ENCODE data around the gene GFOD1.
"Not testable (repeated sequence)": the region's sequence is repeated elsewhere in the genome, so short reads cannot be mapped to it uniquely, and the experiment has no call there.

GFOD1 gene

GRCh38 chr6:13402711-13403110 lies 84.7 kb downstream of the GFOD1 start:
- DNase-seq (ENCODE audit: low read depth): no peak

DNA sequence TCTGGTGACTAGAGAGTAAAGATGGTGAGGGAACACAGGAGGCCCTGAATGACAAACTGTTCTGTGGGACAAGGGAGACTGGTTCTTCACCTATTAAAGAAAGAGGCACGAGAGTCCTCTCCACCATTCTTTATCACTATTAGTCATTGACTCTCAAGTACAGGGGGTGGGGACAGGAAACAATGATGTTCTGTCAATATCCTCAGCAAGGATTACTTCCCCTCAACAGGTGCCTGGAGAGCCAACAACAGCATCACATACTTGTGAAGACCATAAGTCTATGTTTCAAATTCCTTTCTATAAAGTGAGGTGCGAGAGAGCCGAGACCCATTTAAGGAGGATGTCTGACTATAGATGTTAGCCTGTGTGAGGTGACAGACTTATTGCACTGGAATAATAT lies 86.6 kb downstream of the GFOD1 start:
- DNase-seq (ENCODE audit: low read depth): no peak

GRCh38 chr6:13398421-13398994 lies 88.9 kb downstream of the GFOD1 start:
- DNase-seq (ENCODE audit: low read depth): no peak

- no peak for DNase-seq (ENCODE audit: low read depth)
Observed at GRCh38 chr6:13398069-13398381, 89.4 kb downstream of the GFOD1 start.

- no peak for DNase-seq (ENCODE audit: low read depth)
Observed at GRCh38 chr6:13397359-13398068, 89.9 kb downstream of the GFOD1 start.

DNA sequence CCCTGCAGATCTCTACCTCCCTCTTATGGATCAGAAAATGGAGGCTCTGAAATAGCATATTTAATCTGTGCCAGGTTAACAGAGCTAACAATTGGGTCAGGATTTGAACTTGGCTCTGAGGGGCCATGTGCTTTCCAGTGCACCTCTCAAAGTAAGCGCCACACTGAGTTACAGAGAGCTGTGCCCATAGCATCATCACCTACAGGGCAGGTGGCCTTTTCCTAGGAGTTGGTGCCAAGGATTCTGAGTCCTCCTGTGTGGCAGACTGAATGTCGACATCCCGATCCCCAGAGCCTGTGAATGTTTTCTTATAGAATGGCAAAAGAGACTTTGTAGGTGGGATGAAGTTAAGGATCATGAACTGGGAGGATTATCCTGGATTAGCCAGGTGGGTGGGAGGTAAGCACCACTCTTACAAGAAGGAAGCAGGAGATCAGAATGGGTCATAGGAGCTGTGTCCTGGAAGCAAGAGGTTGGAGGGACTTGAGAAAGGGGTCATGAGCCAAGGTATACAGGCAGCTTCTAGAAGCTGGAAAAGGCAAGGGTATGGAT lies 91.1 kb downstream of the GFOD1 start:
- DNase-seq (ENCODE audit: low read depth): no peak

DNA sequence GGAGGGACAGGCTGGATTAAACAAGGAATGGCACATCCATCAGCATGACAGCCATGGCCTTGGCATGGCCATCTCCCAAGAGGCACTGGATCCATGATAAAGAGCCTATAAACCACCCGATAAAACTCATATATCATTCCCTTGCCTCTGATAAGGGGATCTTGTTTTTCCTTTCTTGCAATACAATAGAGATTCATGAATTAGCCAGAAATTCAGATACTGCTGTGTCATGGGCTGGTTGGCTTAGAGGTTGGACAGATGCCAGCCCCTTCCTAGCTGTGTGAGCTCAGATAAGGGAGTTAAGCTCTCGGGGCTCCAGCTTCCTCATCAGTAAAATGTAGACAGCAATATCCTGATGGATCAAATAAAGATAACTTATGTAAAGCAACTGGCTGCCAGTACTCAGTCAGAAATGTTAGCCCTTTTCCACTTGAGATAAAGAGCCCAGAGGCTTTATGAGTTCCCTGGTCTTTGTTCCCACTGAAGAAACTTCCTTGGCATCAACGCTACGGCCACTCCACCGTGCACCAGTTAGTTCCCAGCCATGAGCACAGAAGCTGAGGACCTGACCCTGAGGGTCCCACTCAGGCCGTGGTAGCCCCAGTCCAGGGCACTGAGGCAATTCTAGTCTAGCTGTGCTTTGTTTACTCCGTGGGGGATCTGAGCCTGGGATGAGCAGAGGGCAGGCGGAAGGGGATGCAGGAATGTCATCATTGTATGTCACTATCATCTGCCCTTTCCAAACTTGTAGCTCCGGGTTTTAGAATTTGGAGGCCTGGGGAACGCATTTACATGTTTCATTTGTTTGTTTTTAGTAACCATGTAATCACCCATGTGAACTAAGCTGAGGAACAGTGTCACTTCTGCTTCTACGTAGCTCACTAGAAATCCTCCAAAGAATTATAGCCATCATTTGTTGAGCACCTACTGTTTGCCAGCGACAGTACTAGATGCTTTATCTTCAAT lies 91.8 kb downstream of the GFOD1 start:
- DNase-seq (ENCODE audit: low read depth): no peak

DNA sequence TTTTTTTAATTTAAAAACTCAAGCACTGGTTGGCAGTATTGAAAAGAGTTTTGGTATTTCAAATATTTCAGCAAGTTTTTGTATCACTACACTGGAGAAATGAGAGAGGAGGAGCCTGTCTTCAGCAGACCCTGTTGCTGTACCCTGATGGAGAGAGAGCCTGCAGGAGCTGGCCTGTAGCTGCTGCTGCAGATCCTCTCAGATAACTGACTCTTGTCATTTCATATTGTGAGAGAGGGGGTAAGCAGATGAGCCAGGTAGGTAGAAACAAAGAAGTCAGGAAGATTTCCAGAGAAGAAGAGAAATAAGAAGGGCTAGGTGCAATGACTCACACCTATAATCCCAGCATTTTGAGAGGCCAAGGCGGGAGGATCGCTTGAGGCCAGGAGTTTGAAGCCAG lies 94.9 kb downstream of the GFOD1 start:
- no peak for DNase-seq (ENCODE audit: low read depth)

DNA sequence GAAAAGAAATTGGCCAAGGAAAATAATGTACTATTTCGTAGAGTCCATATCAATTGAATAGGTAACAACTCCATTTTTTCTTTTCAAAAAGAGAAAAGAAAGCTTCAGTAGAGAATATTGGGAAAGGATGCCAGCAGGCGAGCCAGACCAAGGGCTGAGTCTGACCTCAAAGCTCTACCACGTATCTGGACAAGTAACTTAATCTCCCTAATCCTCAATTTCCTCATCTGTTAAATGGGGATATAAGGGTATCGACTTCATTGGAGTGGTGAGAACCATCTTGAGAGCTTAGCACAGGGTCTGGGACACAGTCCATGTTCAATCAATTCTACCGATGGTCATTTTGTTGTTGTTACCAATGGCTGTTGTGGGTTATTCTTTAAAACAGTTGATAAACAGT lies 95.9 kb downstream of the GFOD1 start:
- DNase-seq (ENCODE audit: low read depth): no peak

DNA sequence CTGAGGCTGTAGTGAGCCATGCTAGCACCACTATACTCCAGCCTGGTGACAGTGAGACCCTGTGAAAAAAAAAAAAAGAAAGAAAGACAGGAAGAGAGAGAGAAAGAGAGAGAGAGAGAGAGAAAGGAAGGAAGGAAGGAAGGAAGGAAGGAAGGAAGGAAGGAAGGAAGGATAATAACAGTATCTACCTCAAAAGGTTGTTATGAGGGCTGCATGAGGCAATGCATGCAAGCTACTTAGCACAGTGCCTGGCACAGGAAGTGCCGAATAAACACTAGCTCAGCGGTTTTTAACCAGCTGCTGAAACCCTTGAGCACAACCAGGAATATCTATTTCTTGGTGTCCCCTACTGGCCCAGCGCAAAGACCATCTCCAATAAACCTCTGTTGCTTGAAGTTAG lies 96.7 kb downstream of the GFOD1 start:
- no peak for DNase-seq (ENCODE audit: low read depth)

DNA sequence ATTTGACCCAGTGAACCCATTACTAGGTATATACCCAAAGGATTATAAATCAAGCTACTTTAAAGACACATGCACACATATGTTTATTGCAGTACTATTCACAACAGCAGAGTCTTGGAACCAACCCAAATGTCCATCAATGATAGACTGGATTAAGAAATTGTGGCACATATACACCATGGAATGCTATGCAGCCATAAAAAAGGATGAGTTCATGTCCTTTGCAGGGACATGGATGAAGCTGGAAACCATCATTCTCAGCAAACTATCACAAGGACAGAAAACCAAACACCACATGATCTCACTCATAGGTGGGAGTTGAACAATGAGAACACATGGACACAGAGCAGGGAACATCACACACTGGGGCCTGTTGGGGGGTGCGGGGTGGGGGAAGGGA lies 98.2 kb downstream of the GFOD1 start:
- not testable (repeated sequence) for DNase-seq (ENCODE audit: low read depth)

- not testable (repeated sequence) for DNase-seq (ENCODE audit: low read depth)
Observed at GRCh38 chr6:13388769-13389168, 98.6 kb downstream of the GFOD1 start.

GRCh38 chr6:13384966-13385365 lies 102.4 kb downstream of the GFOD1 start:
- no peak for DNase-seq (ENCODE audit: low read depth)

DNA sequence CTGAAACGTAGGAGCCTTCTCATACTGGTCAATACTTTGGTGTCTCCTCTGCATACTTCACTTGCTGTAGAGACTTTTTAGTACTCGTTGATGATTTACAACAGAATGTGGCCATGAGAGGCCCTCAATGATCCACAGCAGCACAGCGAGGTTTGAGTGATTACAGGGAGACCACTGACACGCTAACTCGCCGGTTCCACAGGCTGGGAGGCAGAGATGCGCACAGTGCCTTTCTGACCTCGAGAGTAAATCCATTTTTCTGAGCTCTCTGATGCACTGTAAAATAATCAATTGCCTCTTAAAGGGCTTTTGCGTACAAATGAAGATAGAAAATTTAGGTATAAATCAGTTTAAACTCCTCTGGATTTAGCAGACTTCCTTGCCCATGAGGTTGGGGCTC lies 102.9 kb downstream of the GFOD1 start:
- no peak for DNase-seq (ENCODE audit: low read depth)

DNA sequence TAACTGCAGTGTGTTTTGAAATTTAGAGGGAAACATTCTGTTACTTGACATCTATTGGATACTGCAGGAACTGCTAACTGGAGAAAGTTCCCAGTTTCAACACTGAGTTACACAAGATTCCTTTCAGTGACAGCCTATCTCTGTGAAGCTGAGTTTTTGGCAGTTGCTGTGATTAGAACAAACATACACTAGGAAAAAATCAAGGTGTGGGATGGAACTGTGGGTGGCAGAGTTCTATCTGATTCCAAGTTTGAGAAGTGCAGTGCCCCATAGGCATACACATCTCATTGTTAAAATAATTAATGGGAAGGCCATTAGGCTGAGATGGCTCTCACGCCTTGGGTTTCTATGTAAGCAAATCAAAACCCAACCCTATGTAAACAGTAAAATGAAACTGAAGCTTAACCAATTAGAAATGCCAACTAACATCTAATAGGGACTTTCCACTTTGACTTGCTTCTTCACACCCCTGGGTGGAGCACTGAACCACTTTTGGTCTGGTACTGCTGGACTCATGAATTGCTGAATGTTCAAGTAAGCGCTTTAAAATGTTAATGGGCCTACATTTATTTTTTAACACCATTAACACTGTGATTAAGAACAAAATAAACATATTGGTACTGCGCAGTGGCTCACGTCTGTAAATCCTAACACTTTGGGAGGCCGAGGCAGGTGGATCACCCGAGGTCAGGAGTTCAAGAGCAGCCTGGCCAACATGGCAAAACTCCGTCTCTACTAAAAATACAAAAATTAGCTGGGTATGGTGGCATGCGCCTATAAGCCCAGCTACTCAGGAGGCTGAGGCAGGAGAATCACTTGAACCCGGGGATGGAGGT lies 103.9 kb downstream of the GFOD1 start:
- DNase-seq (ENCODE audit: low read depth): no peak

- no peak for DNase-seq (ENCODE audit: low read depth)
Observed at GRCh38 chr6:13380761-13381160, 106.6 kb downstream of the GFOD1 start.

DNA sequence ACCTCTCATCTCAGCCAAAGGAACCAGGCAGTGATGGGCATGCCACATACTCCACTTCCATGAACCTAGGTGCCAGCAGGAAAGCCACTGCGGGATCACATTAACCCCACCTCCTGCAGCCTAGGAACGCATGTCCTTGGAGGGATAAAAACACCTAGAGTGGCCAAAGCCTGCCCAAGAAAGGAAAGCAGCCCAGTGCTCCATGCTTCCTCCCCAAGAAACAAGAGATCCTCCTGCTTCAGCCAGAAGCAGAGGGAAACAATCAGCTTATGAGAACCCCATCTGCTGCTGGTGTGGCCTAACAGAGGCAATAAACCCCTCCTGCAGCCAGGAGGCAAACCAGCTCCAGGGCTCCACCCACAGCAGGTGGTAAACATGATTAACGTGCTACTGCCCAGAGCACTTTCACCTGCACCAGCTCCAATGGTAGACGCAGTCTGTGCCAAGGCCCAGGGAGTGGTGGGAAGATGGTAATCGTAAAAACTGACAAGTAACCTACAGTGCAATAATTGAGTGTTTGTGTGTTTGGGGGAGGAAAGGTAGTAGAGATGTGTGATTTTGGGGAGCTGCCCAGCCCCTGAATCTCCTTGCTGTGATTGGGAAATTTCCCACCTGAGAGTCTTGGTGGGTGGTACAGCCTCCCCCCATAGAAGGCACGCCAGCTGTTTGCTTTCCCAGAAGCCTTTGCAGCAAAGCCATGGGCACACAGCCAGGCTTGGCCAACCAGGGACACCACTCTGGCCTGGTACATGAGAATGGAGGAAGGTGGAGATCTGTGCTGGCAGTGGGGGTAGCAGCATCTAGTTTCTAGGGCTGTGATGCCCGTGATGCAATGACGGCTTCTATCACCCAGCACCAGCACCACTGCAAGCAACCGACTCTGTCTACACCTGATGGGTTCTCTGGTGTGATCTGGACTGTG lies 108.5 kb downstream of the GFOD1 start:
- DNase-seq (ENCODE audit: low read depth): no peak

- DNase-seq (ENCODE audit: low read depth): no peak
Observed at GRCh38 chr6:13377054-13377758, 110.2 kb downstream of the GFOD1 start.

DNA sequence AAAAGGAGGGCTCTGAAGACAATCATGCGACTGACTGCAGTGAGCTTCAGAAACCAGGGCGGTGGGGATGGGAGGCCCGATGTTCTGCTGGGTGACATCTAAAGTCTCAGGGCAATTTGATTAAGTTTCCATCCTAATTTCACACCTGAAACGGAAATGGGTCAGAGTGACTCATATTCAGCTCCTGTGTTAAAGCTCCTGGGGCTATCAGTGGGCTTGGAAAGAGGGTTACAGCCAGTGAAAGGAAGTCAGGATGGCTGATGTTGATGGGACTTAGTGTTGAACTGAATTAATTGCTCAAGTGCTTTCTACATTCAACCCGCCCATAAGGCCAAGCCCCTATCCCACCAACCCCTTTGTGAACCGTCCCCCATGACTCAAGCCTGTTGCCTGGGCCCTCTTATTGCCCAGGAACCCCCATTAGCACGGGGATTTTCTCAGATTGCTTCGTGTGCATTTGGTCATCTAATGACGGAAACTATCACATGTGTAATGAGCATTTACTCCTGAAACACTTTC lies 112.0 kb downstream of the GFOD1 start:
- no peak for DNase-seq (ENCODE audit: low read depth)

GRCh38 chr6:13373919-13374318 lies 113.5 kb downstream of the GFOD1 start:
- DNase-seq (ENCODE audit: low read depth): no peak
